Adrenal gland (tissue), 12 donors: ENCODE data around the gene ATP6V0A4. TPM values are rescaled to one million over a fixed set of nuclear protein-coding genes. Genes with fewer than 3 reads are reported as not detected.
A peak's percentile ranks its signal among the peaks of the same experiment; 100 is the strongest.

Experiments
- DNase-seq, 7 donors: peaks; one replicate each; pipeline ENCODE4 v3.0.0-alpha.2; 2019 to 2020
- H3K27ac ChIP-seq, 5 donors: fragments of 200-600 bp; sonication (generic) in 4 of 5; 1 replicate in 3 of 5; 2 replicates in 2 of 5; pipeline versions ENCODE4 v1.5.1 to v1.8.0; 2016 to 2020; ENCODE audit warnings: mild to moderate bottlenecking in 1 of 5
- H3K27me3 ChIP-seq: fragments of 200-600 bp; 2 replicates; pipeline ENCODE4 v1.8.0; 2021
- H3K36me3 ChIP-seq, 2 donors: fragments of 200-600 bp; replicated peaks in 1 of 2; 1 replicate in 1 of 2; 2 replicates in 1 of 2; pipeline versions ENCODE4 v1.5.1 to v1.8.0; 2018 to 2022
- H3K4me1 ChIP-seq, 2 donors: fragments of 200-600 bp; replicated peaks in 1 of 2; 1 replicate in 1 of 2; 2 replicates in 1 of 2; pipeline versions ENCODE4 v1.5.1 to v1.8.0; 2018 to 2021
- H3K4me3 ChIP-seq, 4 donors: fragments of 200-600 bp; sonication (generic) in 3 of 4; one replicate each; pipeline ENCODE4 v1.5.1; 2016 to 2018
- H3K9me3 ChIP-seq, 3 donors: fragments of 200-600 bp; sonication (generic) in 1 of 3; replicated peaks in 1 of 3; 1 replicate in 2 of 3; 2 replicates in 1 of 3; pipeline versions ENCODE4 v1.5.1 to v1.8.0; 2016 to 2021
- CTCF ChIP-seq, 6 experiments: fragments of 450-650 bp in 4 of 6; fragments of 200-600 bp in 2 of 6; sonication (generic) in 1 of 6; IDR thresholded peaks; 1 replicate in 5 of 6; 2 replicates in 1 of 6; pipeline versions ENCODE4 v1.5.1 to v1.8.0; 2016 to 2021; ENCODE audit warnings: antibody characterized with exemption in 6 of 6, mild to moderate bottlenecking in 2 of 6, moderate library complexity in 1 of 6
- POLR2A ChIP-seq, 2 donors: fragments of 450-650 bp; IDR thresholded peaks; one replicate each; pipeline ENCODE4 v1.6.1; 2017; ENCODE audit warnings: antibody characterized with exemption in 2 of 2, mild to moderate bottlenecking in 2 of 2, moderate library complexity in 1 of 2
- WGBS, 4 donors: extraction: QIAGEN DNeasy Blood & Tissue Kit in 2 of 4; methylation state at CpG; one replicate each; pipeline versions ENCODE4 v1.1.5 to v1.1.7; 2013 to 2017; 5-methylcytosine and 5-hydroxymethylcytosine counted together
- intact Hi-C, 2 donors: fragments of 100-400 bp; cut with DNase I; formaldehyde crosslinking; loops; one replicate each; pipeline versions ENCODE4 v1.14.1 to v1.15.0; 2022 to 2023
- polyA plus RNA-seq, 3 donors: library from polyadenylated mRNA; stranded (reverse); fragments of 200-250 nt in 2 of 3; fragments of 350-450 nt in 1 of 3; fragmentation: Illumina TruSeq in 1 of 3; extraction: RNeasy Lipid Tissue Mini Kit (QIAGEN cat#74804) in 1 of 3; gene quantifications; one replicate each; pipeline ENCODE4 v1.2.3, GENCODE V29; 2013 to 2014
- total RNA-seq, 9 donors: library from RNA; depleted of rRNA in 4 of 9; stranded (reverse); fragments of >200 nt in 4 of 9; fragments of 120-200 nt in 1 of 9; fragmentation: NEBNext Ultra II Directional in 1 of 9; extraction: Animal tissue kit (Norgen Biotek cat#: 25700) in 1 of 9; gene quantifications; one replicate each; pipeline versions ENCODE4 v1.1.0 to v1.2.4, GENCODE V29; 2013 to 2023
- donor health status: healthy with polysubstance abuse.
- donor health status: Bipolar disorder and iron deficiency.
- donor health status: DM: yes; HTN: yes; CAD: no.
- donor health status: DM: no; HTN: no; CAD: no.
- donor health status: DM: no; HTN: no; CAD: no.
- donor health status: DM: yes; HTN: yes; CAD: no.

ATP6V0A4 gene
- total and polyA plus RNA-seq, 12 donors: 0.22 TPM; not detected in 11

GRCh38 chr7:138729444-138729843, 68.6 kb downstream of the ATP6V0A4 start:
- no peak overlapping the region for H3K4me3 ChIP-seq
- 65 to 72% (median 68%) methylated on average over 9 of the region's 9 CpGs for WGBS, 4 donors
- no peak overlapping the region for H3K27ac ChIP-seq
- intact Hi-C loops: no loop called here
- no peaks in the 10 kb centered on the region for H3K4me1 ChIP-seq
- no peaks in the 10 kb centered on the region for H3K27me3 ChIP-seq
- peak in 4 of 7 donors; percentile 18 to 42 (median 26) for DNase-seq
- H3K36me3 ChIP-seq: no peaks in the 10 kb centered on the region
- no peak for TF ChIP-seq POLR2A (IDR thresholded peaks at IDR 0.05)
- TF ChIP-seq CTCF (IDR thresholded peaks at IDR 0.05): no peak
- H3K9me3 ChIP-seq: no peaks in the 10 kb centered on the region

- Histone ChIP-seq H3K36me3 (no peaks in the 10 kb centered on the region), H3K27ac (no peak overlapping the region), H3K9me3 (no peaks in the 10 kb centered on the region), H3K27me3 (no peaks in the 10 kb centered on the region), H3K4me3 (no peak overlapping the region), H3K4me1 (no peaks in the 10 kb centered on the region)
- no peak for DNase-seq
- intact Hi-C loops: no loop called here
- 86 to 90% (median 88%) methylated on average over 10 of the region's 10 CpGs for WGBS, 4 donors
- TF ChIP-seq POLR2A (IDR thresholded peaks at IDR 0.05) (no peak), CTCF (IDR thresholded peaks at IDR 0.05) (no peak)
Observed at GRCh38 chr7:138727336-138728099, 70.5 kb downstream of the ATP6V0A4 start.

- Histone ChIP-seq H3K9me3 (no peaks in the 10 kb centered on the region), H3K4me3 (no peak overlapping the region), H3K27me3 (no peaks in the 10 kb centered on the region), H3K36me3 (no peaks in the 10 kb centered on the region), H3K27ac (no peak overlapping the region), H3K4me1 (no peaks in the 10 kb centered on the region)
- TF ChIP-seq POLR2A (IDR thresholded peaks at IDR 0.05): no peak
- no peak for TF ChIP-seq CTCF (IDR thresholded peaks at IDR 0.05)
- no peak for DNase-seq
- WGBS, 4 donors: 76 to 86% (median 81%) methylated on average over 9 of the region's 9 CpGs
- intact Hi-C loops: no loop called here
Observed at GRCh38 chr7:138726288-138726687, 71.7 kb downstream of the ATP6V0A4 start.

- intact Hi-C loops: no loop called here
- Histone ChIP-seq H3K4me1 (peaks cover 0 to 3% of the 10 kb centered on the region in 2 donors), H3K4me3 (no peak overlapping the region), H3K9me3 (no peaks in the 10 kb centered on the region), H3K27me3 (no peaks in the 10 kb centered on the region), H3K27ac (no peak overlapping the region), H3K36me3 (no peaks in the 10 kb centered on the region)
- TF ChIP-seq POLR2A (IDR thresholded peaks at IDR 0.05) (no peak), CTCF (IDR thresholded peaks at IDR 0.05) (no peak)
- WGBS, 4 donors: 69 to 89% (median 85%) methylated on average over 4 of the region's 4 CpGs
- DNase-seq: no peak
Observed at GRCh38 chr7:138720286-138720685, 77.7 kb downstream of the ATP6V0A4 start.
